22Rv1 (cell line): ENCODE data around the gene TIMELESS.

Experiments
- CTCF ChIP-seq: fragments of 450-650 bp; IDR thresholded peaks from 2 replicates; pipeline ENCODE4 v1.5.1; 2017; ENCODE audit warnings: mild to moderate bottlenecking
- ZFX ChIP-seq: fragments of 450-650 bp; IDR thresholded peaks from 2 replicates; pipeline ENCODE4 v1.6.1; 2017; ENCODE audit warnings: antibody characterized with exemption, borderline replicate concordance

- TF ChIP-seq CTCF (no peak), ZFX (no peak)
Measured at GRCh38 chr12:56477521-56478225, 28.4 kb upstream of the TIMELESS start.
